Natural killer cell (primary cell): ENCODE data around the gene BCOR. TPM values are rescaled to one million over a fixed set of nuclear protein-coding genes. Genes with fewer than 3 reads are reported as not detected.

ENCODE experiments used
- ATAC-seq, 3 donors: fragments of 150-1000 bp in 2 of 3; fragments of 200-7000 bp in 1 of 3; cut with Tn5 transposase; 1 replicate in 1 of 3; 2 replicates in 2 of 3; pipeline ENCODE4 v1.10.0; 2021; ENCODE audit warnings: mild to moderate bottlenecking in 2 of 3, moderate library complexity in 2 of 3
- DNase-seq, 2 donors: peaks; one replicate each; pipeline versions ENCODE4 v3.0.0 to v3.0.0-alpha.2; 2013 to 2021; ENCODE audit warnings: mixed read lengths in 1 of 2
- H3K27ac ChIP-seq: one replicate; pipeline ENCODE4 v1.5.1; 2013; ENCODE audit warnings: mild to moderate bottlenecking, low read length
- H3K27me3 ChIP-seq: one replicate; pipeline ENCODE4 v1.6.1; 2013; ENCODE audit warnings: low read length; ENCODE audit not compliant: control insufficient read depth, insufficient read depth
- H3K36me3 ChIP-seq: one replicate; pipeline ENCODE4 v1.6.1; 2013; ENCODE audit warnings: low read length; ENCODE audit not compliant: control insufficient read depth, insufficient read depth
- H3K4me1 ChIP-seq: one replicate; pipeline ENCODE4 v1.6.1; 2013; ENCODE audit warnings: low read length; ENCODE audit not compliant: control insufficient read depth, insufficient read depth
- H3K4me3 ChIP-seq: one replicate; pipeline ENCODE4 v1.5.1; 2013; ENCODE audit warnings: low read length
- H3K9me3 ChIP-seq: one replicate; pipeline ENCODE4 v1.6.1; 2013; ENCODE audit warnings: low read length; ENCODE audit not compliant: control insufficient read depth, insufficient read depth
- H3K27ac Mint-ChIP-seq, 2 donors: one replicate each; pipeline ENCODE4 v1.8.0; 2022; ENCODE audit warnings: mild to moderate bottlenecking in 2 of 2, mixed read lengths in 2 of 2, moderate library complexity in 1 of 2
- H3K27me3 Mint-ChIP-seq, 2 donors: one replicate each; pipeline ENCODE4 v1.8.0; 2022; ENCODE audit warnings: low read depth in 2 of 2, mixed read lengths in 2 of 2
- H3K36me3 Mint-ChIP-seq: one replicate; pipeline ENCODE4 v1.8.0; 2022; ENCODE audit warnings: mixed read lengths
- H3K4me1 Mint-ChIP-seq, 2 donors: one replicate each; pipeline ENCODE4 v1.8.0; 2022; ENCODE audit warnings: mixed read lengths in 2 of 2
- H3K4me3 Mint-ChIP-seq: one replicate; pipeline ENCODE4 v1.8.0; 2022; ENCODE audit warnings: mild to moderate bottlenecking, moderate library complexity, mixed read lengths
- H3K9me3 Mint-ChIP-seq, 2 donors: one replicate each; pipeline ENCODE4 v1.8.0; 2022; ENCODE audit warnings: mixed read lengths in 2 of 2
- CTCF ChIP-seq: fragments of 200-600 bp; IDR thresholded peaks from one replicate; pipeline ENCODE4 v1.8.0; 2022; ENCODE audit warnings: antibody characterized with exemption
- WGBS: methylation state at CpG from one replicate; pipeline ENCODE4 v1.1.7; 2013; ENCODE audit warnings: missing lambda C conversion rate; ENCODE audit not compliant: insufficient coverage; 5-methylcytosine and 5-hydroxymethylcytosine counted together
- intact Hi-C: fragments of 100-400 bp; cut with micrococcal nuclease; formaldehyde crosslinking; loops from one replicate; pipeline ENCODE4 v1.14.2; 2022
- total RNA-seq, 4 donors: library from RNA; stranded (reverse); fragments of 120-200 nt in 1 of 4; gene quantifications; one replicate each; pipeline versions ENCODE4 v1.2.3 to v1.2.4, GENCODE V29; 2013 to 2022

The BCOR gene
- total RNA-seq, 3 donors from 2014 or later (not counting 1 experiment from before 2014, with no cell fraction given), result 20.0 to 35.2 (median 29.2) TPM

- intact Hi-C loops, result no loop called here
- H3K9me3 Mint-ChIP-seq, result no peaks in the 10 kb centered on the region
- no peak overlapping the region for H3K27ac Mint-ChIP-seq
- H3K27me3 Mint-ChIP-seq, result peaks cover 8 to 32% of the 10 kb centered on the region in 2 donors
- H3K36me3 Mint-ChIP-seq, result no peaks in the 10 kb centered on the region
- peaks cover 21% of the 10 kb centered on the region for H3K27me3 ChIP-seq
- WGBS, result 79% methylated on average over 3 of the region's 5 CpGs
- H3K27ac ChIP-seq, result no peak overlapping the region
- TF ChIP-seq CTCF, result no peak
- H3K36me3 ChIP-seq, result no peaks in the 10 kb centered on the region
- H3K4me3 ChIP-seq, result no peak overlapping the region
- ATAC-seq, result no peak
- no peaks in the 10 kb centered on the region for H3K9me3 ChIP-seq
- H3K4me1 Mint-ChIP-seq, result peaks cover 13 to 25% of the 10 kb centered on the region in 2 donors
- peaks cover 35% of the 10 kb centered on the region for H3K4me1 ChIP-seq
- no peak overlapping the region for H3K4me3 Mint-ChIP-seq
- DNase-seq, result no peak
Measured at GRCh38 chrX:40143987-40144386, 46.2 kb upstream of the BCOR start.

GRCh38 chrX:40143001-40143400 lies 45.2 kb upstream of the BCOR start:
- no peak for DNase-seq
- peaks cover 6 to 17% of the 10 kb centered on the region in 2 donors for H3K4me1 Mint-ChIP-seq
- TF ChIP-seq CTCF, result no peak
- no peaks in the 10 kb centered on the region for H3K9me3 Mint-ChIP-seq
- ATAC-seq, result no peak
- H3K4me3 Mint-ChIP-seq, result no peak overlapping the region
- peaks cover 25% of the 10 kb centered on the region for H3K4me1 ChIP-seq
- WGBS, result 99% methylated on average over 6 of the region's 10 CpGs
- H3K27ac Mint-ChIP-seq, result no peak overlapping the region
- no peaks in the 10 kb centered on the region for H3K9me3 ChIP-seq
- H3K4me3 ChIP-seq, result no peak overlapping the region
- intact Hi-C loops, result no loop called here
- H3K27me3 Mint-ChIP-seq, result peaks cover 0 to 23% of the 10 kb centered on the region in 2 donors
- H3K27ac ChIP-seq, result no peak overlapping the region
- no peaks in the 10 kb centered on the region for H3K36me3 ChIP-seq
- H3K36me3 Mint-ChIP-seq, result no peaks in the 10 kb centered on the region
- peaks cover 19% of the 10 kb centered on the region for H3K27me3 ChIP-seq

GRCh38 chrX:40142417-40142816 lies 44.7 kb upstream of the BCOR start:
- no peak overlapping the region for H3K27ac ChIP-seq
- H3K27ac Mint-ChIP-seq, result no peak overlapping the region
- peaks cover 6 to 17% of the 10 kb centered on the region in 2 donors for H3K4me1 Mint-ChIP-seq
- H3K27me3 Mint-ChIP-seq, result peaks cover 0 to 21% of the 10 kb centered on the region in 2 donors
- no peak for ATAC-seq
- WGBS, result 95% methylated on average over 5 of the region's 6 CpGs
- no peaks in the 10 kb centered on the region for H3K36me3 Mint-ChIP-seq
- peaks cover 21% of the 10 kb centered on the region for H3K4me1 ChIP-seq
- intact Hi-C loops, result no loop called here
- no peaks in the 10 kb centered on the region for H3K36me3 ChIP-seq
- H3K4me3 Mint-ChIP-seq, result no peak overlapping the region
- H3K9me3 ChIP-seq, result no peaks in the 10 kb centered on the region
- no peaks in the 10 kb centered on the region for H3K9me3 Mint-ChIP-seq
- no peak for DNase-seq
- TF ChIP-seq CTCF, result no peak
- no peak overlapping the region for H3K4me3 ChIP-seq
- peaks cover 14% of the 10 kb centered on the region for H3K27me3 ChIP-seq
